Fibroblast of mammary gland (primary cell): ENCODE measurements around the gene TXNDC17.

ENCODE experiments used
- DNase-seq: peaks from one replicate; pipeline ENCODE4 v3.0.0-alpha.2; 2010; ENCODE audit warnings: low read depth
- H3K4me3 ChIP-seq: 2 replicates; pipeline ENCODE4 v1.5.1; 2011; ENCODE audit warnings: low read depth, mild to moderate bottlenecking, low read length, moderate library complexity; ENCODE audit not compliant: control insufficient read depth
- TF ChIP-seq, protein P1 (sequence below): conservative IDR thresholded peaks from 2 replicates; pipeline ENCODE4 v1.5.1; 2011; ENCODE audit warnings: low read depth, low read length, inconsistent platforms; ENCODE audit not compliant: control insufficient read depth, insufficient read depth

The TXNDC17 gene

DNA sequence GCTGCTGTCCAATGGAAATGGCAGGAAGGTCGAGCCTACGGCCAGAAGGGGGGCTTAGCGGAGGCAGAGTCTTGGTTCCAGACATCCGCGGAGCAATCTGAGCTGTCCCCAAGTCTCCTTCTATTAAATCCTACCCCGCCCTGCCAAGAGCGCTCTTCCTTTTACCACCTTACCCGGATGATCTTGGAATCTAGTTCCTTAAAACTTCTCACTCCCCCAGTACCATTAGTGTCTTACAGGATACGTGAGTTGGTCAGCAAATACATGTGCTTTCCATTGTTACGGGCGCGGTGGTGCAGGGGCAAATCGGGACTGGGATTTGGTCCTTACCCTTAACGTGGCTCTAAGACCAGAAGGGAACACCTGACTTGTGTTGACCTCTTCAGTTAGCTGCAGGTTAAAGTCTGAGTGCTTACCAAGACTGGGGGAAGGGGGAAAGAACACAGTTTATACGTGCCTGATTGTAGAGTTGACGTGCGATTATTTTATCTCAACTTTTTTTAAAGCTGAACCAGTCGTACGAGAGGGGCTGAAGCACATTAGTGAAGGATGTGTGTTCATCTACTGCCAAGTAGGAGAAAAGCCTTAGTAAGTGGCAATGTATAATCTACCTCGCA is 495 bp downstream of the TXNDC17 start:
- TF ChIP-seq, protein P1, sequence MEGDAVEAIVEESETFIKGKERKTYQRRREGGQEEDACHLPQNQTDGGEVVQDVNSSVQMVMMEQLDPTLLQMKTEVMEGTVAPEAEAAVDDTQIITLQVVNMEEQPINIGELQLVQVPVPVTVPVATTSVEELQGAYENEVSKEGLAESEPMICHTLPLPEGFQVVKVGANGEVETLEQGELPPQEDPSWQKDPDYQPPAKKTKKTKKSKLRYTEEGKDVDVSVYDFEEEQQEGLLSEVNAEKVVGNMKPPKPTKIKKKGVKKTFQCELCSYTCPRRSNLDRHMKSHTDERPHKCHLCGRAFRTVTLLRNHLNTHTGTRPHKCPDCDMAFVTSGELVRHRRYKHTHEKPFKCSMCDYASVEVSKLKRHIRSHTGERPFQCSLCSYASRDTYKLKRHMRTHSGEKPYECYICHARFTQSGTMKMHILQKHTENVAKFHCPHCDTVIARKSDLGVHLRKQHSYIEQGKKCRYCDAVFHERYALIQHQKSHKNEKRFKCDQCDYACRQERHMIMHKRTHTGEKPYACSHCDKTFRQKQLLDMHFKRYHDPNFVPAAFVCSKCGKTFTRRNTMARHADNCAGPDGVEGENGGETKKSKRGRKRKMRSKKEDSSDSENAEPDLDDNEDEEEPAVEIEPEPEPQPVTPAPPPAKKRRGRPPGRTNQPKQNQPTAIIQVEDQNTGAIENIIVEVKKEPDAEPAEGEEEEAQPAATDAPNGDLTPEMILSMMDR, result no peak
- H3K4me3 ChIP-seq, result peak overlapping the region; percentile 94
- peak; percentile 38 for DNase-seq

DNA sequence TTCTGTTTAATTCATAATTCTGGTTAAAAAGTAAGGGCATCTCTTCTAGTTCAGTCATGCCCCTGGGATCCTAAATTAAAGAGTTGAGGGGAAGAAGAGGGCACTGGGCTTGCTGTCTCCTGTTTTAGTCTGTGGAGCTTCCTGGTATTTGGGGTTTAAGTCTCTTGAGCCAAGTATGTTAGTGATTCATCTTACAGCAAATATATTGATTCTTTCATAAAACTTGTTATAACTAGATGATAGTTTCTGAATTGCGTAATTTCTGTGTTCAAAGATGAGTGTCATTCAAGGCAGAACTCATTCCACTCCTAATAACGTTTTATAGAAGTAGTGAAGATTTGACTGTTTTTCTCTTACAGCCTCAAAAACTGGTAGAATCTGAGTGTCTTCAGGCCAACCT is 1.7 kb downstream of the TXNDC17 start:
- no peak overlapping the region for H3K4me3 ChIP-seq
- DNase-seq, result peak; percentile 28
- TF ChIP-seq, protein P1, result no peak

DNA sequence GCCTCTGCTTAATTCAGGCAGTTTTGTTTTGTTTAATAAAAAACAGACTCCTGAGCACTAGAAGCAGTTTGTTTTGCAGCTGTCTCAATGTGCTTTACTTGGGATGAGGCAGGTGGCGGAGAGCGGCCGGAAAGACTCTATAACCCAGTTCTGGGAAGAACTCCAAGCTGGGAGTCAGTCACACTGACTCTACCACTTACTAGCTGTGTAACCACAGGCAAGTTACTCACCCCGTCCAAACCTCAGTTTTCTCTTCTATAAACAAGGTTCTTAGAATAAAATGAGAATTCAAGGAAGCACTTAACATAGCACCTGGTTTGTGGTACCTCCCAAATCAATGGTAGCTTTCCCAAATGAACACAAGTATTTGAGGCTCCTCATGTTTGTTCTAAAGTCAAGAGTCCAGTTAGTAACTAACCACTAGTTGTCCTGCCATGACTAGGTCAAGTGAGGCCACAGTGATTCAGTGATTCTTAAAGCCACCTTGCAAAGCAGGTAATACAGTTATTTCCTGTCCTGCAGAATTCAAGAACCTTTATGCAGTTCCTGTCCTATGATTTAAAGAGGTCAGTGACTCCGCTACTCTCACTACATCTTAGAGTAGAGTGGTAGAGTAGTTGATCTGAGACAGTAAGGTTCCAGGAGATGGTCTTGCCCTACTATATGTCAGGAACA is 2.7 kb downstream of the TXNDC17 start:
- H3K4me3 ChIP-seq, result no peak overlapping the region
- TF ChIP-seq, protein P1, result no peak
- peak; percentile 79 for DNase-seq

DNA sequence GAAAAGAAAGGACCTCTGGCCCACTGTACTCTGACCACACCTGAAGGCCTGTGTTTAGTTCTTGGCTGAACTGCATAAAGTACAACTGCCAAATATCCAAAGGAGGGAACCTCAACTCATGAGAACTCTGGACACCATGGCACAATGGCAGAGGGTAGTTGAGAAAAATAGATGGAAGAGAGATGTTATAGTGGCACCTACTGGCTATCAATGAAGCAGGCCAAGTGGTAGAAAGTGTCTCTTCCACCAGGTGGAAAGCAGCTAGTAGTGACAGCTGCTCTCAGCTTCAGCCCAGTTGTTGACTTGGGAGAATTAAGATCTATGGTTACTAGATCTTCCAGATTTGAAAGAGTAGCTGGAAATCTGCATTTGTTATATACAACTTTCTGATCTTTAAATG is 7.3 kb downstream of the TXNDC17 start:
- TF ChIP-seq, protein P1, result peak; percentile 26
- no peak overlapping the region for H3K4me3 ChIP-seq
- DNase-seq, result peak; percentile 24

DNA sequence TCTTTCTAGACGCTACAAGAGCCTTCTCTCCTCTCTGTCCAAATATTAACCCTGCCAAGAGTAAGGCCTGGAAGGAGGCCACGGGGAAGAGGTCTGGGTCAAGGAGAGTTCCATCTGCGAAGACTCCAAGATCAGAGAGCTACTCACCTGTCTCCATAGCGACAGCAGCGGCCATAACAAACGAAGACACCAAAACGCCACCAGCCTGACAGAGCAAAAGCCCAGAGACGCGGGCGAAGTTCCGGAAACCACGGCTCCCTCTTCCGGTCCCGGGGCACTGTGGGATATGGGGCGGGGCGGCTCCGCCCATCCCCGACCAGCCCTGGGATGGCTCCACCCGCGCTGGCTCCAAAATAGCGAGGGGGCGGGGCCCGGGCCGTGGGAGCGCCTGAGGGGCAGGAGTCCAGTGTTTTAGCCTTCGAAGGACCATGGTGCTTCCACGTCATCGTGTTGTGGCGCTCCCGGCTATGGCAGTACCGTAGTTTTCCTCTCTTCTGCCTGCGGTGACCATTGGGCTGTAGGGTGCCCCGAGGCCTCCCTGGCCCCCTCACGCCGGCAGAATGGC is 10.6 kb downstream of the TXNDC17 start, which contains the start of the genes C17orf100 and MED31:
Gene C17orf100 (plus strand): TSS at position 409 of the 565 bp plus-strand sequence. CDS start 152 bp downstream, at position 561.
Gene MED31 (minus strand): TSS at position 252 of the 565 bp plus-strand sequence. CDS start 77 bp downstream, at position 175.
- TF ChIP-seq, protein P1, result no peak
- peak within 1 kb of the TSS; percentile 100 for H3K4me3 ChIP-seq
- peak; percentile 87 for DNase-seq

DNA sequence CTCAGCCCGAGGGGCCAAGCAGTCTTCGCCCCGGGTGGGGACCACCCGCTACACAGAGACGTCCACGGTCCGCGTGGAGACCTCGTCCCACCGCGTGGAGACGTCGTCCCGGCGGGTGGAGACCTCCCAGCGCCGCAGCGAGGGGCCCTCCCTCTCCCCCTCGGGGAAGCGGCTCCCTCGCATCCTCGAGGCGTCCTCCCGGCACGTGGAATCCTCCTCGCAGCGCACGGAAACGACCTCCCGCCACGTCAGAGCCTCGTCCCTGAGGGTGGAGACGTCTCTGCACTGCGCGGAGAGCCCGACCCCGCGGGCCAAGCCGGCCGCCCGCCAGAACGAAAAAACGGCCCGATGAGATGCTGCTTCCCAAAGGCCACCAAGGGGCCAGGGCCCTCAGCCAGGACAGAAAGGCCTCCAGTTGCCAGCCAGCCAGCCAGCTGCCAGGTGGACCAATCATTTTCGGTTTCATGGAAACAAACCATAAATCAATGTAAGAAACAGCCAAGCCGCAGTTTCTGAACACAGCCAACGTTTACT is 11.1 kb downstream of the TXNDC17 start:
- TF ChIP-seq, protein P1, result no peak
- peak; percentile 61 for DNase-seq
- peak overlapping the region; percentile 100 for H3K4me3 ChIP-seq
